A549 treated with CpdA at 1 μM for 4 hours (cell line): Measurements from ENCODE around the gene ALDH4A1. TPM values are rescaled to one million over a fixed set of nuclear protein-coding genes. Genes with fewer than 3 reads are reported as not detected.

ENCODE experiments used
- total RNA-seq: library from RNA; stranded (reverse); fragments of 200-300 nt; extraction: Qiagen RNA extraction; gene quantifications from 5 replicates; pipeline ENCODE4 v1.2.3, GENCODE V29; 2022; ENCODE audit warnings: low read depth

The ALDH4A1 gene, protein sequence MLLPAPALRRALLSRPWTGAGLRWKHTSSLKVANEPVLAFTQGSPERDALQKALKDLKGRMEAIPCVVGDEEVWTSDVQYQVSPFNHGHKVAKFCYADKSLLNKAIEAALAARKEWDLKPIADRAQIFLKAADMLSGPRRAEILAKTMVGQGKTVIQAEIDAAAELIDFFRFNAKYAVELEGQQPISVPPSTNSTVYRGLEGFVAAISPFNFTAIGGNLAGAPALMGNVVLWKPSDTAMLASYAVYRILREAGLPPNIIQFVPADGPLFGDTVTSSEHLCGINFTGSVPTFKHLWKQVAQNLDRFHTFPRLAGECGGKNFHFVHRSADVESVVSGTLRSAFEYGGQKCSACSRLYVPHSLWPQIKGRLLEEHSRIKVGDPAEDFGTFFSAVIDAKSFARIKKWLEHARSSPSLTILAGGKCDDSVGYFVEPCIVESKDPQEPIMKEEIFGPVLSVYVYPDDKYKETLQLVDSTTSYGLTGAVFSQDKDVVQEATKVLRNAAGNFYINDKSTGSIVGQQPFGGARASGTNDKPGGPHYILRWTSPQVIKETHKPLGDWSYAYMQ
- total RNA-seq = 11.7 to 14.9 TPM (median 13.8 TPM) in 5 replicates

DNA sequence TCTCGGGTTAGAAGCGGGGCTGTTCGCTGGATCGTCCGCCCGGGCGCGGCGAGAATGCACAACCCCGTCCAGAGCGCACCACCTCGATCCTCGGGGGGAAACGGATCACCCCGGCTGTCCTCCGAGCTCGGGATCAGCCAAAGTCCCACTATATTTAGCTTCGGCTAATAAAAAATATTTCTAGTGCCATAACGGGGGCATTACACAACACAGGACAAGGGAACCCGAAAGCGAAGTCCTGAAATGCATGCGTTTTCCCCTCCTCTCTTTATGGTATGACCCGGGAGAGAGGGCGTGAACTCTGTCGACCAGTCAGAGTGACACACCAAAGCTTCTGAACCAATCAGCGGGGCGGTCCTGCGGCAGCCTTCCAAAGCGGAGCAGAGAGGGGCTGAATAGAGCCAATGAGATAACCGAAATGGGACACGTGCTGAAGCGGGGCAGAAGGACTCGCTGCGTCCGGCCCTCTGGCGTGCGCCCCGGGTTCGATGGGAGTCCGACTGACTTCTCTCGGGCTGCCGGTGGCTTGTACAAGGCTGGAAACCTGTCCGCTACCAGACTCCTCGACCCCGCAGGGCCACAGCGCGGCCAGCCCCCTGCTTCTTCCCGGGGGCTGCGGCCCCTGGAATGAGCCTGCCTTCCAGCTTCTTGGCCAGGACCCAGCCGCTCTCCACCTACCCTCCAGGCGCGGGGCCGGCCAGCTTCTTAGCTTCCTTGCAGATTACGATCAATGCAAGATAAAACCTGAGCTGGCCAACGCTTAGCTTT, at the start of gene ALDH4A1:
Gene ALDH4A1, minus strand, starts transcription at position 33 of the 768 bp plus-strand sequence. Its CDS starts 32 bp downstream, at position 1.

GRCh38 chr1:18859560-18859959, 42.8 kb downstream of the ALDH4A1 start, which contains the start of gene TAS1R2:
Gene TAS1R2 (minus strand): TSS chr1:18859660. CDS start chr1:18859660, 0 bp downstream.

Other genes with a start within 250 kb of the ALDH4A1 start
- not detected in 5 replicates for gene TAS1R2, start 42.9 kb downstream of the ALDH4A1 start, total RNA-seq
- gene IFFO2, start 54.1 kb upstream of the ALDH4A1 start, total RNA-seq = 11.2 to 20.2 TPM (median 17.5 TPM) in 5 replicates